GM10266 (cell line): ENCODE data around the gene ATP6V0E2.

Experiments used
- DNase-seq: peaks from one replicate; pipeline ENCODE4 v3.0.0; 2012; ENCODE audit errors: extremely low spot score
- TF ChIP-seq, protein P1 (sequence below): IDR thresholded peaks from 2 replicates; pipeline ENCODE4 v1.5.1; 2012; ENCODE audit warnings: mild to moderate bottlenecking, low read depth; ENCODE audit not compliant: control insufficient read depth, insufficient read depth; ENCODE audit errors: missing control alignments

ATP6V0E2 gene

DNA sequence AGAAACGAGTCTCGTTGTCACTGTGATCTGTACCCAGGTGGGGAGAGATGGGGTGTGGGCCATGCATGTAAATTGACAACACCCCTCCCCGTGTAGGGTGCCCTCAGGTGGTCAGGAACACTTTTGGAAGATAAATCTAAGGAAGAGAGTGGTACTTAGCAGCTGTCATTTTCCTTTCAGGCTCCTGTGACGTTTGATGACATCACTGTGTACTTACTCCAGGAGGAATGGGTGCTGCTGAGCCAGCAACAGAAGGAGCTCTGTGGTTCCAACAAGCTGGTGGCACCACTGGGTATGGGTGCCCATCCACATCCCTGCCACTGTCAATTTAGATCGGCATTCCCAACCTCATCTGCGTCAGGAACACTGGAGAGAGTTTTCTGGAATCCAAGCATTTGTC, 29.3 kb upstream of the ATP6V0E2 start:
- no peak for DNase-seq
- TF ChIP-seq, protein P1, sequence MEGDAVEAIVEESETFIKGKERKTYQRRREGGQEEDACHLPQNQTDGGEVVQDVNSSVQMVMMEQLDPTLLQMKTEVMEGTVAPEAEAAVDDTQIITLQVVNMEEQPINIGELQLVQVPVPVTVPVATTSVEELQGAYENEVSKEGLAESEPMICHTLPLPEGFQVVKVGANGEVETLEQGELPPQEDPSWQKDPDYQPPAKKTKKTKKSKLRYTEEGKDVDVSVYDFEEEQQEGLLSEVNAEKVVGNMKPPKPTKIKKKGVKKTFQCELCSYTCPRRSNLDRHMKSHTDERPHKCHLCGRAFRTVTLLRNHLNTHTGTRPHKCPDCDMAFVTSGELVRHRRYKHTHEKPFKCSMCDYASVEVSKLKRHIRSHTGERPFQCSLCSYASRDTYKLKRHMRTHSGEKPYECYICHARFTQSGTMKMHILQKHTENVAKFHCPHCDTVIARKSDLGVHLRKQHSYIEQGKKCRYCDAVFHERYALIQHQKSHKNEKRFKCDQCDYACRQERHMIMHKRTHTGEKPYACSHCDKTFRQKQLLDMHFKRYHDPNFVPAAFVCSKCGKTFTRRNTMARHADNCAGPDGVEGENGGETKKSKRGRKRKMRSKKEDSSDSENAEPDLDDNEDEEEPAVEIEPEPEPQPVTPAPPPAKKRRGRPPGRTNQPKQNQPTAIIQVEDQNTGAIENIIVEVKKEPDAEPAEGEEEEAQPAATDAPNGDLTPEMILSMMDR: no peak

DNA sequence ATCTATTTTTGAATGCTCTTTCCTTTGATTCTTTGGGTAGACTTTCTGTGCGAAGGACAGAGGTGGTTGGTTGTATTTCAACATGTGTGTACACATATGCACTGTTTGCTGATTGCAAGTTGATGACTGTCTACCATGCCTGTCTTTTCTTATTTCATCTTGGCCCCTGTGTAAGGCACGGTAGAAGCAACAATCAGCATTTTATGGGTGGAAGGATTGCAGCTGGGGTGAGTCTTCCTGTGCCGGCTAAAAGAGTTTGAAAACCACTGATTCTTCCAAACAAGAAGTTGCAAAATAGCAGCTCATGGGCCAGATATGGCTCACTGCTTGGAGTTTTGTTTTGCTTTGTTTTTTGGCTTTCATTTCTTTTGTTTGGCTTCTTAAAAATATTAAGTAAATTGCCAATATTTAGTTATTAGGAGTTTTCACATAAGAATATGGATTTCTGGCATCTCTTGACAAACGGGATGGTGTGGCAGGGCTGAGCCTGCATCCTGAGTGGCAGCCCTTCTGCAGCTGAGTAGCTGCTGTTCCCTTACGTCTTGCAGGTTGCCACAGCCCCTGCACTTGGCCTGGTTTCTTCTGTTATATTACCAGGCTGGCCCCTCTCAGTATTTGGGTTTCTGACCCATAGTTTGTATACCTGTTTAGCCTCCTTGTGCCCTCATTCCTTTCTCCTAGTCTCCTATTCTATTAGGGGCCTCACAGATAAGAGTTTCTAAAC, 28.4 kb upstream of the ATP6V0E2 start:
- TF ChIP-seq, protein P1: no peak
- no peak for DNase-seq

DNA sequence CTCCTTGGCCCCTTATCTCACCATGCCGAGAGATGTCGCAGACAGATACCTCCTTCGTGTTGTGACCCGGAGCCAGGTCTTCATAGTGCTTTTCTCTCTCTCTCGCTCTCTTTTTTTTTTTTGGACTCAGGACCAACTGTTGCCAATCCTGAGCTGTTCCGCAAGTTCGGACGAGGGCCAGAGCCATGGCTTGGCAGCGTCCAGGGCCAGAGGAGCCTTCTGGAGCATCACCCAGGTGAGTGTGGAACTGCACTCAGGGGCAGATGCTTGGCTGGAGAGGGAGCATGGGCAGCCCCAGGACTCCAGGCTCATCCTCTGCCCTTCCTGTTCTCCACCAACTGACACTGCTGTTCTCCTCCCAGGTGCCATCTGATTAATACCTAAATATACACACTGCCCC, 27.7 kb upstream of the ATP6V0E2 start:
- DNase-seq: no peak
- TF ChIP-seq, protein P1: no peak

DNA sequence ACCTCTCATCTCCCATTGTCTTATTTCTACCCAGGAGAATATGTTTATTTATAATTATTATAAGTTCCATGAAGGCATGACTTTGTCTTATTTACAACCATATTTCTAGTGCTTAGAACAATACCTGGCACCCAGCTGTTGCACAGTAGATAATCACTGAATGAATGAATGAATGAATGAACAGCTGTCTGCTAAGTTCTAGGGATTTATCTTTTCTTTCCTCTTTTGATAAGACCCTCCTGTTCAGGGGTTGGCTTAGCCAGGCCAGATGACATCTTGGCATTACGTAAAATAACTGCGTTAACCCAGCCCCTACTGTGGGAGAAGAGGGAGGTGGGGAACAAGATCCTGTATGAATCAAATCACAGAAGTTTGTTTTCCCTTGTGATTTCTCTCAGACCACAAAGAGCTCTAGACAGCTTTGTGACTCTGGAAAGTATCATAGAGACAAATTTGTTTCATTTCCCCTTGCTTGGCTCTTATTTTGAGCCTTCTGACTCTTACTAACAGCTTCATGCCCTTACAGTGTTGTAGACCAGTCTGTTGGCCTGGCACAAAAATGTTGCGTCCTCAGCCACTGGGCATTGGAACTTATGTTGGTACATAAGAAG, 27.2 kb upstream of the ATP6V0E2 start:
- DNase-seq: no peak
- TF ChIP-seq, protein P1: no peak

DNA sequence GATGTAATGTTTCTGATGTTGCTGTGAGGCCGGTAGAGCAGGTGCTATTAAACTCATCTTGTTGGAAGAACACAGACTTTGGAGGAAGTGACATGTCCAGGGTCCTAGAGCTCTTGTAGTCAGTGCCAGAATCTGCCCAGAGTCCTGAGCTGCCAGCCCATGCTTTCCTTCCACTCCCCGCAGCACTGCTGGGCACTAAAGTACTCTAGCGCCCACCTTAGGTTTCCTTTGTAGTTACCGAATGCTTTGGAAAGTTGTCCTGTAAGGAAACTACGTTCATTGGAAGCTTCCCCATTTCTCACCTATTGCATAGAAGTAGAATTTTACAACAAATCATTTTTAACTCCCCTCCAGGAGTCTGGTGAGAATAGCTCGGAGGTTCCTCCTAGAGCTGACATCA, 24.6 kb upstream of the ATP6V0E2 start:
- DNase-seq: no peak

DNA sequence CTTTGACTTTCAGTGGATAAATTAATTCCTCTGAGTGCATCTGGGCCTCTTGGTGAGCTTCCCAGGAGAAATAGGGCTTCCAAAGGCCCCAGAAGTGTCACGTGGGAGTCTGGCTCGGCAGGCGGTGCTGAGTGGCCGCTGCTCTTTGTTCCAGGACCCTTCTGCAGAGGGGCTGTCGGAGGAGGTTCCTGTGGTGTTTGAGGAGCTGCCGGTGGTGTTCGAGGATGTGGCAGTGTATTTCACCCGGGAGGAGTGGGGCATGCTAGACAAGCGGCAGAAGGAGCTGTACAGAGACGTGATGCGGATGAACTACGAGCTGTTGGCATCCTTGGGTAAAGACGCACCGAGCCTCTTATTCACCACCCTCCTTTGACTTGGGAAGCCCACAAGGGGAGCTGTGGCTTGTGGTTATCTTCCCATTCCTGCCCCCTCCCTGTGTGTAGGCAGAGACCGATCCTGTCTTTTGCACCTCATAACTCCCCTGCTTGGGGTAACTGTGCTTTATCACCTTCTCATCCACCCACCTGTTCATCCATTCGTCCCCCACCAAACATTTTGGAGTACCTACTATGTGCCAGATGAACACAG, 23.7 kb upstream of the ATP6V0E2 start:
- DNase-seq: no peak
- TF ChIP-seq, protein P1: no peak

More for the DNA sequence above, 24.6 kb upstream of the ATP6V0E2 start:
- TF ChIP-seq, protein P1: no peak

DNA sequence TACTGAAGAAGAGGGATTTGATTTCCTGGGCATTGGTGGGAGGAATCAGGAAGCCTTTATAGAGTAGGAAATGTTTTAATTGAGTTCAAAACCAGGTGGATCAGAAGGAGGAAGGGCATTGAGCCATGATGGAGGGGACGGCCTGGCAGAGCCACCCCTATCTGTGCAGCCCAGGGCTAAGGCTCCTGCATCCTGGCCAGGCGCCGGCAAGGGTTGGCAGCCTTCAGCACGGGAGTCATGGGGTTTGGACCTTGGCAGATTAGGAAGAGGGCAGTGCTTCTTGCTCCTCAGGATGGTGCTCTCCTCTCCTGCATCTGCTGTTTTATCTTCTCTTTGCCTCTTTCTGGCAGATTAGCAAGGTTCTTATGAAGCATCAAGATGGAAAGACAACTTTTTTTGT, 23.1 kb upstream of the ATP6V0E2 start:
- DNase-seq: no peak
- TF ChIP-seq, protein P1: no peak
